ENCODE results near the gene NFATC2.

DNA sequence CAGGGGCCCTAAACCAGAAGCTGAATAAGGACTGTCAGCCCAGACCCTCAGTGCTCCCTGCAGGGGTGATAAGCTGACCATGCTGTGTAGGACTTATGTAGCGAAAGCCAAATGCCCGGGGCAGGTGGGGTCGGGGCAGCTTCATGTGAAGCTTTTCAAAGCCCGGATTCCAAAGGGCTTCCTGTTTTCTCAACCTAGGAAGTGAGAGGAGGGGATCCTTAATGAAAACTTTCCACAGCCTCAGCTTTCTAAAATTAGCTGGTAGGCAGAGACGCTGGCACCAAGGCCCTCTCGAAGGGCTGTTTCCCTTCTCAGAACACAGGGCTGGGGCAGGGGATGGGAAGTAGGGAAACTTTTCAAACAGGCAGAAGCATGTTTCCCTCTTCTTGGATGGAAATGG, 148.9 kb downstream of the NFATC2 start:
- TF ChIP-seq ZNF248 (tag by site-specific recombination; IDR thresholded peaks at IDR 0.05) (no peak), ZNF274 (IDR thresholded peaks at IDR 0.05; ENCODE audit: low read length) (no peak), ZNF274 (tag by site-specific recombination; IDR thresholded peaks at IDR 0.05; ENCODE audit: borderline replicate concordance) (no peak), ZNF76 (tag by site-specific recombination; IDR thresholded peaks at IDR 0.05; ENCODE audit: borderline replicate concordance, low read depth) (no peak), ZNF747 (tag by site-specific recombination; IDR thresholded peaks at IDR 0.05) (no peak), ZNF138 (tag by site-specific recombination; IDR thresholded peaks at IDR 0.05; ENCODE audit: borderline replicate concordance) (no peak), KLF10 (tag by site-specific recombination; IDR thresholded peaks at IDR 0.05) (no peak), YY1 (tag by site-specific recombination; IDR thresholded peaks at IDR 0.05) (no peak)
- TF ChIP-seq, protein P1, sequence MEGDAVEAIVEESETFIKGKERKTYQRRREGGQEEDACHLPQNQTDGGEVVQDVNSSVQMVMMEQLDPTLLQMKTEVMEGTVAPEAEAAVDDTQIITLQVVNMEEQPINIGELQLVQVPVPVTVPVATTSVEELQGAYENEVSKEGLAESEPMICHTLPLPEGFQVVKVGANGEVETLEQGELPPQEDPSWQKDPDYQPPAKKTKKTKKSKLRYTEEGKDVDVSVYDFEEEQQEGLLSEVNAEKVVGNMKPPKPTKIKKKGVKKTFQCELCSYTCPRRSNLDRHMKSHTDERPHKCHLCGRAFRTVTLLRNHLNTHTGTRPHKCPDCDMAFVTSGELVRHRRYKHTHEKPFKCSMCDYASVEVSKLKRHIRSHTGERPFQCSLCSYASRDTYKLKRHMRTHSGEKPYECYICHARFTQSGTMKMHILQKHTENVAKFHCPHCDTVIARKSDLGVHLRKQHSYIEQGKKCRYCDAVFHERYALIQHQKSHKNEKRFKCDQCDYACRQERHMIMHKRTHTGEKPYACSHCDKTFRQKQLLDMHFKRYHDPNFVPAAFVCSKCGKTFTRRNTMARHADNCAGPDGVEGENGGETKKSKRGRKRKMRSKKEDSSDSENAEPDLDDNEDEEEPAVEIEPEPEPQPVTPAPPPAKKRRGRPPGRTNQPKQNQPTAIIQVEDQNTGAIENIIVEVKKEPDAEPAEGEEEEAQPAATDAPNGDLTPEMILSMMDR (tag by site-specific recombination; IDR thresholded peaks at IDR 0.05), result no peak

All from HEK293 (cell line).